Measurements from ENCODE around the gene ARNT2.

- TF ChIP-seq CTCF (conservative IDR thresholded peaks at IDR 0.05; ENCODE audit: low read length) (no peak), EZH2phosphoT487 (IDR thresholded peaks at IDR 0.05; ENCODE audit: borderline replicate concordance, low read depth, low read length) (no peak)
Observed at GRCh38 chr15:80367661-80368060, 36.5 kb upstream of the ARNT2 start.

Data from OCI-LY7 (cell line).